Left hindlimb (tissue), 1 donor: ENCODE data around the gene PJA2.
"Not testable (repeated sequence)": the region's sequence is repeated elsewhere in the genome, so short reads cannot be mapped to it uniquely, and the experiment has no call there.

Source experiments
- DNase-seq: peaks from one replicate; pipeline ENCODE4 v3.0.0-alpha.2; 2018

The PJA2 gene

GRCh38 chr5:109300367-109300766 is 109.4 kb downstream of the PJA2 start:
- DNase-seq = no peak

- no peak for DNase-seq
These were observed 110.2 kb downstream of the PJA2 start for GRCh38 chr5:109299557-109299956.

- DNase-seq = no peak
These were observed 111.0 kb downstream of the PJA2 start for GRCh38 chr5:109298794-109299193.

- DNase-seq = no peak
These were observed 111.9 kb downstream of the PJA2 start for GRCh38 chr5:109297900-109298299.

GRCh38 chr5:109291090-109291489 is 118.7 kb downstream of the PJA2 start:
- DNase-seq = no peak

- DNase-seq = no peak
These were observed 119.5 kb downstream of the PJA2 start for GRCh38 chr5:109290231-109290630.

- DNase-seq = not testable (repeated sequence)
These were observed 123.1 kb downstream of the PJA2 start for GRCh38 chr5:109286628-109287027.
